Bronchial epithelial cell (primary cell): ENCODE results near the gene SART3. TPM values are rescaled to one million over a fixed set of nuclear protein-coding genes. Genes with fewer than 3 reads are reported as not detected.

Experiments used
- DNase-seq: peaks from one replicate; pipeline ENCODE4 v3.0.0-alpha.2; 2010; ENCODE audit warnings: low read depth
- FAIRE-seq: peaks from 2 replicates; lab custom pipeline; 2011; peaks lifted over from hg19 to GRCh38; lab: Jason Lieb, UNC
- H3K27me3 ChIP-seq: 2 replicates; pipeline ENCODE4 v1.5.1; 2011; ENCODE audit warnings: low read length; ENCODE audit not compliant: control insufficient read depth, insufficient read depth
- H3K36me3 ChIP-seq: 2 replicates; pipeline ENCODE4 v1.5.1; 2011; ENCODE audit warnings: low read length; ENCODE audit not compliant: control insufficient read depth, insufficient read depth
- H3K4me3 ChIP-seq: 2 replicates; pipeline ENCODE4 v1.5.1; 2011; ENCODE audit warnings: mild to moderate bottlenecking, low read depth, low read length, control low read depth
- total RNA-seq: library from RNA; depleted of rRNA; stranded (reverse); fragments of >200 nt; gene quantifications from 2 replicates; pipeline ENCODE4 v1.2.1, GENCODE V29; 2014
- TF ChIP-seq, protein P1 (sequence below): IDR thresholded peaks from 2 replicates; pipeline ENCODE4 v1.5.1; 2011; ENCODE audit warnings: mild to moderate bottlenecking, moderate library complexity, low read length, control low read depth, inconsistent platforms; ENCODE audit not compliant: insufficient read depth, severe bottlenecking

The SART3 gene
- total RNA-seq, 1 donor from 2014 or later, result 41.6 TPM

GRCh38 chr12:108543652-108544051 is 17.3 kb downstream of the SART3 start:
- DNase-seq, result no peak
- no peak for FAIRE-seq
- TF ChIP-seq, protein P1, sequence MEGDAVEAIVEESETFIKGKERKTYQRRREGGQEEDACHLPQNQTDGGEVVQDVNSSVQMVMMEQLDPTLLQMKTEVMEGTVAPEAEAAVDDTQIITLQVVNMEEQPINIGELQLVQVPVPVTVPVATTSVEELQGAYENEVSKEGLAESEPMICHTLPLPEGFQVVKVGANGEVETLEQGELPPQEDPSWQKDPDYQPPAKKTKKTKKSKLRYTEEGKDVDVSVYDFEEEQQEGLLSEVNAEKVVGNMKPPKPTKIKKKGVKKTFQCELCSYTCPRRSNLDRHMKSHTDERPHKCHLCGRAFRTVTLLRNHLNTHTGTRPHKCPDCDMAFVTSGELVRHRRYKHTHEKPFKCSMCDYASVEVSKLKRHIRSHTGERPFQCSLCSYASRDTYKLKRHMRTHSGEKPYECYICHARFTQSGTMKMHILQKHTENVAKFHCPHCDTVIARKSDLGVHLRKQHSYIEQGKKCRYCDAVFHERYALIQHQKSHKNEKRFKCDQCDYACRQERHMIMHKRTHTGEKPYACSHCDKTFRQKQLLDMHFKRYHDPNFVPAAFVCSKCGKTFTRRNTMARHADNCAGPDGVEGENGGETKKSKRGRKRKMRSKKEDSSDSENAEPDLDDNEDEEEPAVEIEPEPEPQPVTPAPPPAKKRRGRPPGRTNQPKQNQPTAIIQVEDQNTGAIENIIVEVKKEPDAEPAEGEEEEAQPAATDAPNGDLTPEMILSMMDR, result no peak
- Histone ChIP-seq H3K36me3 (peaks cover 14% of the 10 kb centered on the region), H3K4me3 (no peak overlapping the region), H3K27me3 (no peaks in the 10 kb centered on the region)

GRCh38 chr12:108542320-108542719 is 18.7 kb downstream of the SART3 start:
- Histone ChIP-seq H3K36me3 (peaks cover 12% of the 10 kb centered on the region), H3K27me3 (no peaks in the 10 kb centered on the region), H3K4me3 (no peak overlapping the region)
- TF ChIP-seq, protein P1, result no peak
- FAIRE-seq (no peak), DNase-seq (no peak)

DNA sequence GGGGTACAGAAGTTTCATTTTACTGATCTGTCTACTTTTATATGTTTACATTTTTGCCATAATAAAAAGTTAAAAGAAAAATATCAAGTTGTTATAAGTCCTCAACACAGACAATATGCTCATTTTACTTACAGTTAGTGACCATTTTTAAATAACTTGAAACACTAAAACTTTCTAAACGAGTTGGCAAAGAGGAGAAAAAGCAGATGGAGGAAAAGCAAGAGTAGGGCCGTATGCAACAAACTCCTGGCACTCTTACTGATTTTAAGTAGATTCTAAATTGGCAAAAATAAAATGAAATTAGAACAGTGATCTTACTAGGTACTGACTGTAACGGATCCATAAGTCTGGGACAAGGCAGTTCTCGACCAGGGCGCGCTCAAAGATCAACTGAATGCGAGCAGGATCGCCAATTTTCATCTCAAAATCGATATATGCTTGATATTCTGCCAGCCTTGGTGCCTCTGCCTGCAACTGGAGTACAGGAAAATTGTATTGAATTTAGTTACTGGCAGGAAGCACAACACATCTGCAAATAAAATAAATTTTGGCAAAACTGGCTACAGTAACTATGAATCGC is 22.3 kb downstream of the SART3 start:
- DNase-seq, result no peak
- TF ChIP-seq, protein P1, result no peak
- H3K36me3 ChIP-seq, result peaks cover 19% of the 10 kb centered on the region
- no peaks in the 10 kb centered on the region for H3K27me3 ChIP-seq
- FAIRE-seq, result no peak
- no peak overlapping the region for H3K4me3 ChIP-seq

- no peaks in the 10 kb centered on the region for H3K27me3 ChIP-seq
- TF ChIP-seq, protein P1, result no peak
- DNase-seq, result no peak
- no peak for FAIRE-seq
- no peak overlapping the region for H3K4me3 ChIP-seq
- peaks cover 20% of the 10 kb centered on the region for H3K36me3 ChIP-seq
These were observed 22.8 kb downstream of the SART3 start for GRCh38 chr12:108538146-108538545.

DNA sequence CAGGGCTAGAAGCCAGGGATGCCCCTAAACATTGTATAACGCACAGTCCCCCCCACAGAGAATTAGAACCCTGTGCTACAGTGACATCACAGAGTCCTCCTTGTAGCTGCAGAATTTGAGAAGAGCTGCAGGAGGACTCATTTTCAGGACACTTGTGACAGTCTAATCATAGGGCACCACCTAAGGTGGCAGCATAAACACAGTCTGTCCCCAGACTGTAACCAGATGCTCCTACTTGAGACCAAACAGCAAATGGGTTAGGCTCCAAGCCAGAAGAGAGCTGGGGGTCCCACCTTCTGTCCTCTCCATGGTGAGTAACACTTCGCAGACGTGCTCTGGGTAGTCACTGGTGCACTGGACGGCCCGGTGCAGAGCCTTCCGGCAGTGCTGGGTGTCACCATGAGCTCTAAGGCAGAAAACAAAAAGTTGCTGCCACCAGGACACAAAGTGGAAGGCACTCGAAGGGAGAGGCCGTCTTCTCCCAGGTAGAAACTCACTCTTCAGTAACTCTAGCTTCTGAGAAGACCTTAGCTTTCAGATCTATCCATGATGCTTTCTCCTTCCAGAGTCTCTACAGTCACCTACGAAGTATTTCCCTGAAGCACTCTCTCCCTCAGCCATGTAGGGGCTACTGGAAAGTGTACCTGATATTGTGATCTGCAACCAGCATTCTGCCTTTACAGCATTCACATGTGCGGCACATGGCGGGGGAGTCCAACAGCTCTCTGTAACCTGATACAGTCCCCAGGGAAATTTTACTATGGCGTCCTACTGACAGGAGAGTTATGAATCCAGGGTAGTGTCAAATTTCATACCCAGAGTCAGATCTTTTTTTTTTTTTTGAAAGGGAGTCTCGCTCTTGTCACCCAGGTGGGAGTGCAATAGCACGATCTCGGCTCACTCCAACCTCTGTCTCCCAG is 28.8 kb downstream of the SART3 start:
- H3K27me3 ChIP-seq, result no peaks in the 10 kb centered on the region
- no peak for FAIRE-seq
- H3K36me3 ChIP-seq, result peaks cover 29% of the 10 kb centered on the region
- DNase-seq, result no peak
- TF ChIP-seq, protein P1, result no peak
- no peak overlapping the region for H3K4me3 ChIP-seq
